ENCODE measurements around the gene IL17B.

DNA sequence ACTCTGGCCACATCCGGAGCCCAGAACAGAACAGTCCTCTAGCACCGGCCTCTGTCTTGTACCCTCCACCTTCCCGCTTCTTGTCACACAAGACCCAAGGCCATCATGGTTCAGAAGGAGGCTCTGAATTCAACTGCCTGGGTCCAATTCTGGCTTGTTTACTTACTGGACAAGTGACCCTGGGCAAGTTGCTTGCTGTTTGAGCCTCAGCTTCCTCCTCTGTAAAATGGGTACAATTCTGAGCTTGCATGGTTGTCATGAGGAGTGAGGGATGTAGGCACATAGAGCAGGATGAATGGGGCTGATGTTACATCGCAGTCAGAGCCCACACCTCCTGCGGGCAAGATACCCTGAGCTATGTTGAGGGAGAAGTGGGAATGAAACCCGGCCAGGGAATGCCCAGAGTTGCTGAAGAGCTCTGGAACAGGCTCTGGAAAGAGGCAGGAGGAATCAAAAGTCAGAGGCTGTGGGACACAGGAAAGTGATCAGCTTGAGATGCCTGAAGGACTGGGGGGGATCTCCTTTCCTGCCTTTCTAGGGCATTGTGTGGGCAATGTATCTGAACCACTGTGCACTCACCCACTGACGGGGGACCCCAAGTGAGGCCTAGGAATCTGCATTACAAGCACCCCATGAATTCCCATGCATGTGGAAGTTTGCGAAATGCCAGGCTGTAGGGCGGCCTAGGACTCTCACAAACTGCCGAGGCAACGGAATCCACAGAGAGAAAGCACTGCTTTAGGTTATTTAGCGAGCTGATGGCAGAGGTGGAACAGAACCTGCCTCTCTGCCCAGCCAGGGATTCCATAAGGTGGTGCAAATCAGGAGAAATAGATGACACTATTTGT is 29.4 kb upstream of the IL17B start:
- TF ChIP-seq CTCF (conservative IDR thresholded peaks at IDR 0.05; ENCODE audit: low read length) (no peak), EZH2phosphoT487 (IDR thresholded peaks at IDR 0.05; ENCODE audit: borderline replicate concordance, low read depth, low read length) (no peak)

Data from OCI-LY7 (cell line).